Cardiac fibroblast (primary cell): ENCODE measurements around the gene UBE2L6.

Source experiments
- DNase-seq, 2 donors: peaks; one replicate each; pipeline versions ENCODE4 v3.0.0 to v3.0.0-alpha.2; 2010; ENCODE audit warnings: low read depth in 2 of 2
- H3K4me3 ChIP-seq, 2 donors: replicated peaks in 1 of 2; 1 replicate in 1 of 2; 2 replicates in 1 of 2; pipeline ENCODE4 v1.5.1; 2011; ENCODE audit warnings: low read depth in 2 of 2, low read length in 2 of 2, mild to moderate bottlenecking in 2 of 2, moderate library complexity in 1 of 2
- CTCF ChIP-seq: IDR thresholded peaks from one replicate; pipeline ENCODE4 v1.5.1; 2011; ENCODE audit warnings: low read depth, mild to moderate bottlenecking, low read length, inconsistent platforms

Gene UBE2L6

DNA sequence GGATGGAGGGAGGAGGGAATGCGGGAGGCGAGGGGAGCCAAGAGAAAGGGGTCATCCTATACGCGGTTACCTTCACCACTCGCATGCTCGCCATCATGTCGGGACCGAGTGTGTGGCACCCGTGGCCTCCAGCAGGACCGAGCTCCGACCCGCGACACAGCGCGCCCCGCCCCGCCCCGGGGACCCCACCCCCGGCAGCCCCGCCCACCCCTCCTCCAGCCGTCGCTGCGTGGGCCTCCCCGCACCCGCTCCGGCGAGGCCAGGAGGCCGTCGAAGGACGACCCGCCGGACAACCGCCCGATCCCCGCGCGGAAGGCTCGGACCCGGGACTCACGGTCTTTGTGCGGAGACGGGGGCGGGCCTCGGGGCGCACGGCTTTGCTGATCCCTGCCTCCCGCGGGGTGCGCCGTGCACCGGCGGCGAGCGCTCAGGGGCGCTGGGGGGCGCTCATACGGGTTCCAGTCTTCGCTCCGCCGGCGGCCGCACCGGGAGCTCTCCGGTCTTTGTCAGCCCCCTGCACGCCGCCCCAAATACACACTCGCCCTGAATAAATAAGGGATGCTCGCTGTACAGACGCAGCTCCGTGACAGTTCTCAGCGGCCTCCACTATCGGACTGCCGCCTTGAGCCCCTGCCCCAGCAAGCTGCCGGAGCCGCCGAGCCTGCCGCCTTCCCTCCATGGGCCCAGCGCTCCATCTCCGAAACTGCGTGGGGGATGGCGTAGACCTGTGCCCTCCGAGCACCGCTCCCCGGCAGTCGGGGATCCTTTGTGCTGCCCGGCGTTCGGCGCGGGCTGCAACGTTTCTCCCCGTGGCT lies at the start of gene UBE2L6:
TSS of gene UBE2L6 (minus strand) at position 158 of the 815 bp plus-strand sequence. CDS start at position 97, 61 bp downstream.
- TF ChIP-seq CTCF = no peak
- peak in 1 of 2 donors; percentile 38 for DNase-seq
- peak within 1 kb of the TSS; percentile 88 to 92 for H3K4me3 ChIP-seq

DNA sequence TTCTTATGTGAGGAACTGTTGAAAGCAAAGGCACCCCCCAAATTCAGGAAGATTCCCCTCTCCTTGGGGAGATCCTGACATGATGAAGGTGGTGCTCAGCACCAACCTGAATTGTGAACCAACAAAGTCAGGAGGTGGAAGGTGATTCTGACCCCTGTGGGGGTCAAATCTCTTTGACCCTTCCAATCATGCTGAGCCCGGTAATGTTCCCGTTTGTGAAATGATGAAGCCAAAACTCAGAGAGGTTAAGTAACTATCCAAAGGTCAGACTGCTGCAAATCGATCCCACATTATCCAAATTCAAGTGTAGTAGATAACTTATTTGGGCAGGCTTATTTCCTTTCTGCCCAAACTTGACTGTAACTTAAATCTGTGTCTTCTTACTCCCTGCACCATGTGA lies 49.1 kb upstream of the UBE2L6 start:
- no peak overlapping the region for H3K4me3 ChIP-seq
- DNase-seq = no peak
- no peak for TF ChIP-seq CTCF

DNA sequence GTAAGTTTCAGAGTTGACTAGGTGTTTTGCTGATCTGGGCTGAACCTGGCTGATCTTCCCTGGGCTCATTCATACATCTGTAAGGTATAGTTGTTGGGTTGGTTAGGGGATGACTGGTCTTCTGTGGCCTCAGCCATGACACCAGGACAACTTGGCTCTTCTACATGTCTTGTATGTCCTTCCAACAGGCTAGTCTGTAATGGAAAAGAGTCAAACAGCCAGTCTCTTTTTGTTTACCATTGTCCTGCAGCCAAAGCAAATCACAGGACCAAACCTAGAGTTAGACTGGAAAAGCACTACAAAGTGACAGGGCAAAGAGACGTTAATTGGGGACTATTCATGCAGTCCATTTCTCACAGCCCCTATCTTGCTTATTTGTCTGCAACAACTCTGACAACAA lies 47.8 kb upstream of the UBE2L6 start:
- TF ChIP-seq CTCF = no peak
- DNase-seq = no peak
- H3K4me3 ChIP-seq = no peak overlapping the region

GRCh38 chr11:57614234-57614772 lies 46.8 kb upstream of the UBE2L6 start:
- DNase-seq = no peak
- no peak overlapping the region for H3K4me3 ChIP-seq
- TF ChIP-seq CTCF = no peak

- DNase-seq = no peak
- no peak for TF ChIP-seq CTCF
- H3K4me3 ChIP-seq = no peak overlapping the region
These were observed 42.7 kb upstream of the UBE2L6 start for GRCh38 chr11:57610170-57610569.

DNA sequence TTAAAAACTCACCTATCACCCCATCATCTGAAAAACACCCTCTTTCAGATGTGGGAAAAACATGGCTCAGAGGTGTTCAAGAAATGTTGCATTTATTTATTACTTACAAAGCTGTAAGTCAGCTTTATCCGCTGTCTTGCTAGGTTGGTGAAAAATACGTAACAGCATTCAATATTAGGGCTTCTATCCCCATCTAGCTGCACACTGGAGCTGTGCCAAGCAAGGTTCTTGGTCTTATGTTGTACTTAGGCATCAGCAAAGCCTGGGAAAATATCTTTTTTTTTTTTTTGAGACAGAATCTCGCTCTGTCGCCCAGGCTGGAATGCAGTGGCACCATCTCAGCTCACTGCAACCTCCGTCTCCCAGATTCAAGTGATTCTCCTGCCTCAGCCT lies 37.6 kb upstream of the UBE2L6 start:
- no peak overlapping the region for H3K4me3 ChIP-seq
- no peak for TF ChIP-seq CTCF
- no peak for DNase-seq
